Thymus (tissue), 11 donors: ENCODE results near the gene ACTG1. TPM values are rescaled to one million over a fixed set of nuclear protein-coding genes. Genes with fewer than 3 reads are reported as not detected.
"Not testable (repeated sequence)": the region's sequence is repeated elsewhere in the genome, so short reads cannot be mapped to it uniquely, and the experiment has no call there.

ENCODE experiments used
- DNase-seq, 9 donors: peaks; one replicate each; pipeline ENCODE4 v3.0.0-alpha.2; 2013; ENCODE audit warnings: low spot score in 9 of 9, low read depth in 6 of 9, missing footprints in 1 of 9
- H3K27ac ChIP-seq, 2 donors: one replicate each; pipeline ENCODE4 v1.5.1; 2013; ENCODE audit warnings: control low read depth in 1 of 2, low read depth in 1 of 2, low read length in 1 of 2, mild to moderate bottlenecking in 1 of 2, moderate library complexity in 1 of 2
- H3K27me3 ChIP-seq, 2 donors: one replicate each; pipeline ENCODE4 v1.5.1; 2013; ENCODE audit warnings: low read length in 1 of 2; ENCODE audit not compliant: control insufficient read depth in 2 of 2, insufficient read depth in 1 of 2
- H3K36me3 ChIP-seq, 2 donors: one replicate each; pipeline ENCODE4 v1.5.1; 2013; ENCODE audit warnings: low read length in 1 of 2, mild to moderate bottlenecking in 1 of 2, moderate library complexity in 1 of 2; ENCODE audit not compliant: control insufficient read depth in 2 of 2, insufficient read depth in 2 of 2
- H3K4me1 ChIP-seq, 2 donors: one replicate each; pipeline ENCODE4 v1.5.1; 2013; ENCODE audit warnings: low read length in 2 of 2; ENCODE audit not compliant: control insufficient read depth in 2 of 2, insufficient read depth in 2 of 2
- H3K4me3 ChIP-seq, 2 donors: one replicate each; pipeline ENCODE4 v1.5.1; 2013; ENCODE audit warnings: low read length in 2 of 2, control low read depth in 1 of 2, mild to moderate bottlenecking in 1 of 2
- H3K9me3 ChIP-seq, 2 donors: one replicate each; pipeline ENCODE4 v1.5.1; 2013; ENCODE audit warnings: low read length in 1 of 2, mild to moderate bottlenecking in 1 of 2; ENCODE audit not compliant: control insufficient read depth in 2 of 2, insufficient read depth in 1 of 2
- WGBS: extraction: QIAGEN DNeasy Blood & Tissue Kit; methylation state at CpG from one replicate; pipeline ENCODE4 v1.1.7; 2013; 5-methylcytosine and 5-hydroxymethylcytosine counted together
- polyA plus RNA-seq: library from polyadenylated mRNA; stranded (reverse); fragments of 200-250 nt; gene quantifications from one replicate; pipeline ENCODE4 v1.2.3, GENCODE V29; 2013
- total RNA-seq: library from RNA; stranded (reverse); fragments of 120-200 nt; gene quantifications from one replicate; pipeline ENCODE4 v1.2.4, GENCODE V29; 2013
- donor health status: healthy.

Gene ACTG1
- total and polyA plus RNA-seq, 2 donors, result 1,837 to 2,739 TPM

GRCh38 chr17:81536299-81537290, 24.0 kb upstream of the ACTG1 start:
- WGBS, result 14% methylated on average over 89 of the region's 89 CpGs
- Histone ChIP-seq H3K36me3 (peaks cover 14 to 33% of the 10 kb centered on the region in 2 donors), H3K4me1 (peaks cover 0 to 5% of the 10 kb centered on the region in 2 donors), H3K9me3 (peaks cover 0 to 17% of the 10 kb centered on the region in 2 donors), H3K27me3 (peaks cover 28 to 56% of the 10 kb centered on the region in 2 donors), H3K4me3 (no peak overlapping the region), H3K27ac (no peak overlapping the region)
- DNase-seq, result no peak

GRCh38 chr17:81535480-81536298, 23.1 kb upstream of the ACTG1 start:
- WGBS, result 80% methylated on average over 13 of the region's 13 CpGs
- Histone ChIP-seq H3K27me3 (peaks cover 28 to 57% of the 10 kb centered on the region in 2 donors), H3K36me3 (peaks cover 11 to 25% of the 10 kb centered on the region in 2 donors)

GRCh38 chr17:81535007-81535328, 22.4 kb upstream of the ACTG1 start:
- 91% methylated on average over 5 of the region's 5 CpGs for WGBS
- peaks cover 0 to 26% of the 10 kb centered on the region in 2 donors for H3K9me3 ChIP-seq
- H3K27me3 ChIP-seq, result peaks cover 28 to 64% of the 10 kb centered on the region in 2 donors
- no peak for DNase-seq
- H3K4me3 ChIP-seq, result no peak overlapping the region
- peaks cover 3 to 18% of the 10 kb centered on the region in 2 donors for H3K36me3 ChIP-seq
- peaks cover 0 to 5% of the 10 kb centered on the region in 2 donors for H3K4me1 ChIP-seq
- no peak overlapping the region for H3K27ac ChIP-seq

More at GRCh38 chr17:81535480-81536298, 23.1 kb upstream of the ACTG1 start:
- H3K4me3 ChIP-seq, result no peak overlapping the region
- DNase-seq, result no peak
- peaks cover 0 to 19% of the 10 kb centered on the region in 2 donors for H3K9me3 ChIP-seq
- H3K27ac ChIP-seq, result no peak overlapping the region
- H3K4me1 ChIP-seq, result peaks cover 0 to 5% of the 10 kb centered on the region in 2 donors

GRCh38 chr17:81534157-81535006, 21.8 kb upstream of the ACTG1 start:
- no peak for DNase-seq
- Histone ChIP-seq H3K9me3 (peaks cover 0 to 26% of the 10 kb centered on the region in 2 donors), H3K27me3 (peaks cover 28 to 66% of the 10 kb centered on the region in 2 donors), H3K36me3 (peaks cover 3 to 13% of the 10 kb centered on the region in 2 donors), H3K4me1 (peaks cover 0 to 5% of the 10 kb centered on the region in 2 donors), H3K27ac (no peak overlapping the region), H3K4me3 (no peak overlapping the region)
- 74% methylated on average over 6 of the region's 6 CpGs for WGBS

- no peak for DNase-seq
- Histone ChIP-seq H3K9me3 (peaks cover 0 to 26% of the 10 kb centered on the region in 2 donors), H3K27ac (no peak overlapping the region), H3K4me1 (peaks cover 0 to 5% of the 10 kb centered on the region in 2 donors), H3K27me3 (peaks cover 31 to 74% of the 10 kb centered on the region in 2 donors), H3K4me3 (no peak overlapping the region), H3K36me3 (peaks cover 0 to 6% of the 10 kb centered on the region in 2 donors)
- 49% methylated on average over 21 of the region's 21 CpGs for WGBS
These were observed 20.9 kb upstream of the ACTG1 start for GRCh38 chr17:81533339-81534141.

GRCh38 chr17:81532490-81533287, 20.1 kb upstream of the ACTG1 start:
- H3K36me3 ChIP-seq, result no peaks in the 10 kb centered on the region
- peaks cover 31 to 74% of the 10 kb centered on the region in 2 donors for H3K27me3 ChIP-seq
- H3K4me3 ChIP-seq, result no peak overlapping the region
- DNase-seq, result no peak
- WGBS, result 94% methylated on average over 11 of the region's 11 CpGs
- H3K4me1 ChIP-seq, result peaks cover 0 to 5% of the 10 kb centered on the region in 2 donors
- H3K27ac ChIP-seq, result no peak overlapping the region
- peaks cover 0 to 19% of the 10 kb centered on the region in 2 donors for H3K9me3 ChIP-seq

- H3K27ac ChIP-seq, H3K36me3 ChIP-seq, H3K4me3 ChIP-seq, DNase-seq, H3K4me1 ChIP-seq: not testable (repeated sequence)
- 94% methylated on average over 3 of the region's 3 CpGs for WGBS
- Histone ChIP-seq H3K27me3 (peaks cover 24 to 74% of the 10 kb centered on the region in 2 donors), H3K9me3 (peaks cover 0 to 14% of the 10 kb centered on the region in 2 donors)
These were observed 19.4 kb upstream of the ACTG1 start for GRCh38 chr17:81531998-81532404.
